Loucy (cell line): ENCODE measurements around the gene PKDCC.

ENCODE experiments used
- H2AFZ ChIP-seq: fragments of 200-600 bp; sonication (generic); 2 replicates; pipeline ENCODE4 v1.6.0; 2016; ENCODE audit warnings: antibody characterized with exemption, mild to moderate bottlenecking, low read length, moderate library complexity
- H3F3A ChIP-seq: fragments of 200-600 bp; 2 replicates; pipeline ENCODE4 v1.6.0; 2016; ENCODE audit warnings: antibody characterized with exemption, low read depth, mild to moderate bottlenecking
- H3K27me3 ChIP-seq: fragments of 200-600 bp; sonication (generic); 2 replicates; pipeline ENCODE4 v1.6.1; 2014; ENCODE audit warnings: low read length, mild to moderate bottlenecking; ENCODE audit not compliant: insufficient read depth, poor library complexity, severe bottlenecking
- H3K36me3 ChIP-seq: fragments of 200-600 bp; sonication (generic); 2 replicates; pipeline ENCODE4 v1.6.1; 2016; ENCODE audit warnings: low read length; ENCODE audit not compliant: insufficient read depth
- H3K4me1 ChIP-seq: fragments of 200-600 bp; sonication (generic); 2 replicates; pipeline ENCODE4 v1.5.1; 2014; ENCODE audit warnings: low read length, mild to moderate bottlenecking; ENCODE audit not compliant: insufficient read depth, poor library complexity, severe bottlenecking
- H3K4me2 ChIP-seq: fragments of 200-600 bp; sonication (generic); 2 replicates; pipeline ENCODE4 v1.6.0; 2014; ENCODE audit warnings: antibody characterized with exemption, low read length, low read depth, mild to moderate bottlenecking; ENCODE audit not compliant: poor library complexity, severe bottlenecking
- H3K4me3 ChIP-seq: fragments of 200-600 bp; sonication (generic); 2 replicates; pipeline ENCODE4 v1.5.1; 2014; ENCODE audit warnings: low read length, mild to moderate bottlenecking, mixed read lengths; ENCODE audit not compliant: poor library complexity, severe bottlenecking
- H3K79me2 ChIP-seq: fragments of 200-600 bp; sonication (generic); 2 replicates; pipeline ENCODE4 v1.6.1; 2014; ENCODE audit warnings: low read length; ENCODE audit not compliant: insufficient read depth
- H3K9ac ChIP-seq: fragments of 200-600 bp; sonication (generic); 2 replicates; pipeline ENCODE4 v1.6.0; 2014; ENCODE audit warnings: mild to moderate bottlenecking, low read depth, low read length, moderate library complexity; ENCODE audit not compliant: poor library complexity, severe bottlenecking
- H3K9me2 ChIP-seq: fragments of 200-600 bp; sonication (generic); replicated peaks from 2 replicates; pipeline ENCODE4 v1.6.1; 2016; ENCODE audit warnings: low read depth, low read length, mixed read lengths
- H3K9me3 ChIP-seq: fragments of 200-600 bp; sonication (generic); 2 replicates; pipeline ENCODE4 v1.6.1; 2014; ENCODE audit warnings: mild to moderate bottlenecking, antibody characterized with exemption, low read length, low read depth; ENCODE audit not compliant: insufficient read depth
- H4K20me1 ChIP-seq: fragments of 200-600 bp; sonication (generic); 2 replicates; pipeline ENCODE4 v1.6.0; 2014; ENCODE audit warnings: antibody characterized with exemption, low read length, mild to moderate bottlenecking; ENCODE audit not compliant: insufficient read depth, poor library complexity, severe bottlenecking
- CTCF ChIP-seq: fragments of 200-600 bp; sonication (generic); conservative IDR thresholded peaks from 2 replicates; pipeline ENCODE4 v1.5.1; 2014; ENCODE audit warnings: mild to moderate bottlenecking, antibody characterized with exemption, low read length
- EZH2phosphoT487 ChIP-seq: fragments of 200-600 bp; IDR thresholded peaks from 2 replicates; pipeline ENCODE4 v1.6.1; 2018; ENCODE audit warnings: antibody characterized with exemption, mild to moderate bottlenecking, moderate library complexity, borderline replicate concordance

PKDCC gene

GRCh38 chr2:42052702-42053481 lies 5.1 kb downstream of the PKDCC start:
- H3F3A ChIP-seq: no peaks in the 10 kb centered on the region
- H3K27me3 ChIP-seq: no peaks in the 10 kb centered on the region
- H3K9me3 ChIP-seq: no peaks in the 10 kb centered on the region
- no peak overlapping the region for H3K4me2 ChIP-seq
- H3K9me2 ChIP-seq: no peaks in the 10 kb centered on the region
- H3K79me2 ChIP-seq: no peaks in the 10 kb centered on the region
- no peak for TF ChIP-seq CTCF
- no peak for TF ChIP-seq EZH2phosphoT487
- H4K20me1 ChIP-seq: no peaks in the 10 kb centered on the region
- H3K4me1 ChIP-seq: no peaks in the 10 kb centered on the region
- no peak overlapping the region for H3K4me3 ChIP-seq
- H2AFZ ChIP-seq: no peak overlapping the region
- no peak overlapping the region for H3K9ac ChIP-seq
- H3K36me3 ChIP-seq: no peaks in the 10 kb centered on the region

- Histone ChIP-seq H3K9me2 (no peaks in the 10 kb centered on the region), H3K9me3 (no peaks in the 10 kb centered on the region), H3K27me3 (no peaks in the 10 kb centered on the region), H4K20me1 (no peaks in the 10 kb centered on the region), H3F3A (no peaks in the 10 kb centered on the region), H3K4me3 (no peak overlapping the region), H3K79me2 (no peaks in the 10 kb centered on the region), H3K9ac (no peak overlapping the region), H3K4me1 (no peaks in the 10 kb centered on the region), H3K4me2 (no peak overlapping the region), H3K36me3 (no peaks in the 10 kb centered on the region), H2AFZ (no peak overlapping the region)
- no peak for TF ChIP-seq EZH2phosphoT487
These were observed 5.6 kb downstream of the PKDCC start for GRCh38 chr2:42053482-42053790.

DNA sequence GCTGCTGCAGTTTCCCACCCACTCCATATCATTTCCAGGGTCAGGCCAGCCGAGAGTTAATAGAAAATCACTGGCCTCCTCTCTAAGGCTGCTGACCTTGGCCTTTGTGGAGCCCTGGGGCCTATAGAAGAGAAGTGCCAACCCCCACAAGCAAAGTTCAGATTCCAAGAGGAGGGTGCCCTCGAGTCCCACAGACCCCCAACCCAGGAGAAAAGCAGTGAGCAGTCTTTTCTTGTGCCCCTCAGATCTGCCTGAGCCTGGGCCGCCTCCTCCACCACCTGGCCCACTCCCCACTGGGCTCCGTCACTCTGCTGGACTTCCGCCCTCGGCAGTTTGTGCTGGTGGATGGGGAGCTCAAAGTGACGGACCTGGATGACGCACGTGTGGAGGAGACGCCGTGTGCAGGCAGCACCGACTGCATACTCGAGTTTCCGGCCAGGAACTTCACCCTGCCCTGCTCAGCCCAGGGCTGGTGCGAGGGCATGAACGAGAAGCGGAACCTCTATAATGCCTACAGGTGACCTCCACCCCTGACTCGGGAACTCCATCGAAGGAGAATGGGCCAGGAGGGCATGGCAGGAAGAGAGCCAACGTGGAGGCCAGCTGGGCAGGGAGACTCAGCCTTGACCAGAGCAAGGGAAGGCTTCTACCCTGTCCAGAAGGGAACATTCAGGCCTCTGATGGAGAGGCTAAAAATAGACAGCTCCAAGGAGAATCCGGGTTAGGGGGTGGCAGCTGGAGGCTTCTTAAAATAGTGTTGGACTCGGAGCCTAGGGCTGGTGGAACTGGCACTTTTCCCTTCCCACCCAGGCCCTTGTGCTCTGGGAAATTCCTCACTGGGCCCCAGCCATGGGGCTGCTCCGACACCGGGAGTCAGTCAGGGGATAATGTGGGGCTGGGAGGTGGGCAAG lies 6.2 kb downstream of the PKDCC start:
- H3F3A ChIP-seq: no peaks in the 10 kb centered on the region
- H3K4me1 ChIP-seq: no peaks in the 10 kb centered on the region
- H3K4me2 ChIP-seq: no peak overlapping the region
- TF ChIP-seq EZH2phosphoT487 (no peak), CTCF (no peak)
- no peaks in the 10 kb centered on the region for H3K27me3 ChIP-seq
- no peaks in the 10 kb centered on the region for H3K9me2 ChIP-seq
- H3K79me2 ChIP-seq: no peaks in the 10 kb centered on the region
- no peaks in the 10 kb centered on the region for H3K9me3 ChIP-seq
- no peaks in the 10 kb centered on the region for H3K36me3 ChIP-seq
- H3K4me3 ChIP-seq: no peak overlapping the region
- H4K20me1 ChIP-seq: no peaks in the 10 kb centered on the region
- H2AFZ ChIP-seq: no peak overlapping the region
- H3K9ac ChIP-seq: no peak overlapping the region
